ENCODE measurements around the gene CERK. TPM values are rescaled to one million over a fixed set of nuclear protein-coding genes. Genes with fewer than 3 reads are reported as not detected.
"Not testable (repeated sequence)": the region's sequence is repeated elsewhere in the genome, so short reads cannot be mapped to it uniquely, and the experiment has no call there.

Gene CERK
- total RNA-seq, 1 donor from 2014 or later, result 29.5 TPM

DNA sequence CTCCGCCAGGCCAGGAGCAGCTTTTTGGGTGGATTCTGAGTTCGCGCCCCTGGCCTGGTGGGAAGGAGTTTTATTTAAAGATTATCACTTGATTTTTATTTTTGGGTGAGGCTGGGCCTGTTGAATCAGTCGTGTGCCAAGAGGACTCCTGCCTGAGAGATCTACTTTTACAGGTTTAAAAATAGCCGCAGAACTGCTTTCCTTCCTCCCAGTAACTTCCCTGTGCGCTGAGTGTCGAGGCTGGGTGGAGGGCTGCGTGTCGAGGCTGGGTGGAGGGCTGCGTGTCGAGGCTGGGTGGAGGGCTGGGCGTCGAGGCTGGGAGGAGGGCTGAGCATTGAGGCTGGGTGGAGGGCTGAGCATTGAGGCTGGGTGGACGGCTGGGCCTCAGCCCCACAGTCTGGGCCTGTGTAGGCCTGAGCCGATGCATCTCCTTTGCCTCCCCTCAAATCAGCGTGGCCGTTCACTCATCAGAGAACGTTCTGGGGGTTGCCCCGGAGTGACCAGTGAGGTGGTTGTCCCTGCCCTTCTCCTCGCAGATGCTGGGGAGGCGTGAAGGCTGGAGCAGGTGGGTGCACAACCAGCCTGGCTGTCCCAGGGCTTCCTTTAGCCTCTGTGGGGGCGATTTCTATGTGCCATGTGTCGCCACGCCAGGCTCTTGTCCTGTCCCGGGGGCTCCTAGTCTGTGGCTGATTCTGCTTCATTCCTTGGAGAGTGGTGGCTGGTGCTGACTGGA, 87.8 kb downstream of the CERK start:
- TF ChIP-seq, protein P1, sequence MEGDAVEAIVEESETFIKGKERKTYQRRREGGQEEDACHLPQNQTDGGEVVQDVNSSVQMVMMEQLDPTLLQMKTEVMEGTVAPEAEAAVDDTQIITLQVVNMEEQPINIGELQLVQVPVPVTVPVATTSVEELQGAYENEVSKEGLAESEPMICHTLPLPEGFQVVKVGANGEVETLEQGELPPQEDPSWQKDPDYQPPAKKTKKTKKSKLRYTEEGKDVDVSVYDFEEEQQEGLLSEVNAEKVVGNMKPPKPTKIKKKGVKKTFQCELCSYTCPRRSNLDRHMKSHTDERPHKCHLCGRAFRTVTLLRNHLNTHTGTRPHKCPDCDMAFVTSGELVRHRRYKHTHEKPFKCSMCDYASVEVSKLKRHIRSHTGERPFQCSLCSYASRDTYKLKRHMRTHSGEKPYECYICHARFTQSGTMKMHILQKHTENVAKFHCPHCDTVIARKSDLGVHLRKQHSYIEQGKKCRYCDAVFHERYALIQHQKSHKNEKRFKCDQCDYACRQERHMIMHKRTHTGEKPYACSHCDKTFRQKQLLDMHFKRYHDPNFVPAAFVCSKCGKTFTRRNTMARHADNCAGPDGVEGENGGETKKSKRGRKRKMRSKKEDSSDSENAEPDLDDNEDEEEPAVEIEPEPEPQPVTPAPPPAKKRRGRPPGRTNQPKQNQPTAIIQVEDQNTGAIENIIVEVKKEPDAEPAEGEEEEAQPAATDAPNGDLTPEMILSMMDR (IDR thresholded peaks at IDR 0.05; ENCODE audit: insufficient read depth, low read length, severe bottlenecking), result no peak
- no peaks in the 10 kb centered on the region for H3K36me3 ChIP-seq (ENCODE audit: control insufficient read depth, insufficient read depth, low read length)
- FAIRE-seq, result no peak
- no peak for DNase-seq (ENCODE audit: low read depth)
- H3K27me3 ChIP-seq (ENCODE audit: control insufficient read depth, insufficient read depth, low read length), result no peaks in the 10 kb centered on the region
- H3K4me3 ChIP-seq (ENCODE audit: low read depth, low read length), result no peak overlapping the region

DNA sequence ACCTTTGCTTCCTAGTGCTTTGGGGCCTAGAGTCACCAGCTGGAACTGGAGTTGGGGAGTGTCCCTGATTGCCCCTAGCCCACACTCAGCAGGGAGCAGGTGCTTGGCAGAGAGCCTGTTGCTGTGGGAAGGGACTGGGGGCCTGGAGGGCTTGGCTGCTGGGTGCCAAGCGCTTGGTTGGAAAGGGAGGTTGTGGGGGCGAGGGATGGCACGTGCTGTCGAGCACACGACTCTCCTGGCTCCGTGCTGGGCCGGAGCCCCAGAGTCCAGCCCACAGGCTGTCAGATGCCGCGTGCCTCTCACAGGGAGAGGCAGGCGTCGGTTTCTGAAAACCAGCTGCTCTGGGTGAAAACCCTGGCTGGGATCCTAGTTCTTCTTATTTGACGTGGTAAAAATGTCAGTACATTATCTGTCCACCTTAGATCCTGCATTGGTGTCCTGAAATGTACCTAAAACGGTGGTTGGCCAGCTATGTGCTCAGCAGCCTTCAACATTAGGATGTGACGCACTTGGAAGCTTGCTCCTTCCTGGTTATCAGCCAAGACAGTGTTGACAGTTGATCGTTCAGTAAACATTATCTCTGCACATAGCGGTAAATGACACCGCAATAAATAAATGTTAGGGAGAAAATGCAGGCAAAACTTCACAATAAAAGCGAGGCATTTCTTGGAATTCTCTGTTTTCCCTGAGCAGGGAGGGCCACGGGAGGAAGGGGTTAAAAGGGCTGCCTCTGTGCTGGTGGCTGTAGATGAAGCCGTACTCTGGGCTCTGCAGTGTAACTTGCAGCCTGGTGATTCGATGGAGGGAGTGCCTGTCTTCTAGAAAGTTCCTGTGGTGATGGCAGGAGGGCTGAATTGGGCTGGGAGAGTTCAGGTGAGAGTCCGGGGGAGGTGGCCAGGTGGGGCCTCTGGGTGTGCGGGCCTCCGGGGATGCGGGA, 88.6 kb downstream of the CERK start:
- TF ChIP-seq, protein P1 (IDR thresholded peaks at IDR 0.05; ENCODE audit: insufficient read depth, low read length, severe bottlenecking), result no peak
- Histone ChIP-seq H3K27me3 (ENCODE audit: control insufficient read depth, insufficient read depth, low read length) (no peaks in the 10 kb centered on the region), H3K4me3 (ENCODE audit: low read depth, low read length) (no peak overlapping the region), H3K36me3 (ENCODE audit: control insufficient read depth, insufficient read depth, low read length) (no peaks in the 10 kb centered on the region)
- FAIRE-seq, result peak; percentile 18
- DNase-seq (ENCODE audit: low read depth), result peak; percentile 40

DNA sequence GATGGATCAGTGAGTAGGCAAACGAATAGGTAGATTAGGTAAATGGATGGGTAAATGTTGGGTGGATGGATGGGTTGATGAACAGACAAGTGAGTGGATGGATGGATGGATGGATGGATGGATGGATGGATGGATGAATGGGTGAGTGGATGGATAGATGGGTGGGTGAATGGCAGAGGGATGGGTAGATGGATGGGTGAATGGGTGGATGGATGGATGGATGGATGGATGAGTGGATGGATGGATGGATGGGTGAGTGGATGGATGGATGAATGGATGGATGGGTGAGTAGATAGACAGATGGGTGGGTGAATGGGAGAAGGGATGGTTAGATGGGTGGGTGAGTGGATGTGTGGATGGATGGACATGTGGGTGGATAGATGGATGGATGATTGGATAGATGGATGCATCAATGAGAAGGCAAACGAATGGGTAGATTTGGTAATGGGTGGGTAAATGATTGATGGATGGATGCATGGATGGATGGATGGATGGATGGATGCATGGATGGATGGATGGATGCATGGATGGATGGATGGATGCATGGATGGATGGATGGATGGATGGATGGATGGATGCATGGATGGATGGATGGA, 89.7 kb downstream of the CERK start:
- not testable (repeated sequence) for H3K36me3 ChIP-seq (ENCODE audit: control insufficient read depth, insufficient read depth, low read length); DNase-seq (ENCODE audit: low read depth); H3K4me3 ChIP-seq (ENCODE audit: low read depth, low read length); H3K27me3 ChIP-seq (ENCODE audit: control insufficient read depth, insufficient read depth, low read length); FAIRE-seq

DNA sequence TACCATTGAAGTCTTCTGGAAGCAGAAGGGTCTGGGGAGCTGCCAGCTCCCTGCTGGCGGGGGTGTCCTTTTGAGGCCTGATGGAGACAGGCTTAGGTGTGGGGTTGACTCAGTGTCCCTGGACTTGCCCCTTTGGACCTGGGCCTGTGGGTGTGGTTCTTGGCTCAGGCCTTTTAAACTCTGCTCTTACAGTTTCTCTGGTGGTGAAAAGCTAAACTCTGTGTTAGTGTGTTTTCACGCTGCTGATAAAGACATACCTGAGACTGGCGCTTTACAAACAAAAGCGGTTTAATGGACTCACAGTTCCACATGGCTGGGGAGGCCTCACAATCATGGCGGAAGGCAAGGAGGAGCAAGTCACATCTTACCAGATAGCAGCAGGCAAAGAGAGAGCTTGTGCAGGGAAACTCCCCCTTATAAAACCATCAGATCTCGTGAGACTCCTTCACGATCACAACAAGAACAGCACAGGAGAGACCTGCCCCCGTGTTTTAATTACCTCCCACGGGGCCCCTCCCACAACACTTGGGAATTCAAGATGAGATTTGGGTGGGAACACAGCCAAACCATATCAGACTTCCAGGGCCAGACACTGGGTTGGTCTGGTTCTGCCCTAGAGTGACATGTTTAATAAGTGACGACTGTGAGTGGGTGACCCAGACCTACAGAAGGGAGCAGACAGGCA, 91.4 kb downstream of the CERK start:
- TF ChIP-seq, protein P1 (IDR thresholded peaks at IDR 0.05; ENCODE audit: insufficient read depth, low read length, severe bottlenecking), result no peak
- FAIRE-seq (no peak), DNase-seq (ENCODE audit: low read depth) (no peak)
- Histone ChIP-seq H3K4me3 (ENCODE audit: low read depth, low read length) (no peak overlapping the region), H3K27me3 (ENCODE audit: control insufficient read depth, insufficient read depth, low read length) (no peaks in the 10 kb centered on the region), H3K36me3 (ENCODE audit: control insufficient read depth, insufficient read depth, low read length) (no peaks in the 10 kb centered on the region)

DNA sequence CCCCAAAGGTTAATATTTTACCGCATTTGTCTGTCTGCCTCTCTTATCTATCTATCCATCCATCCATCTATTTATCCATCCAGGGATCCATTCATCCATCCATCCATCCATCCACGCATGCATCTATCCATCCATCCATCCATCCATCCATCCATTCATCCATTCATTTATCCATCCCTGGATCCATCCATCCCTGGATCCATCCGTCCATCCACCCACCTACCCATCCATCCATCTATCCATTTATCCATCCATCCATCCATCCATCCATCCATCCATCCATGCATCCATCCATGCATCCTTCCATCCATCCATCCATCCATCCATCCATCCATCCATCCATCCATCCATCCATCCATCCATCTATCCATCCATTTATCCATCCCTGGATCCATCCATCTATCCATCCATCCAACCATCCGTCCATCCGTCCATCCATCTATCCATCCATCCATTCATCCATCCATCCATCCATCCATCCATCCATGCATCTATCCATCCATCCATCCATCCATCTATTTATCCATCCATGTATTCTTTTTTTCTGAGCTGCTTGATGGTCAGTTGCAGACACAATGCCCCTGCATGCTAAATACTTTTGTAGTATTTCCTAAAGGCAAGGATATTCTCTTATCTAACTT, 95.1 kb downstream of the CERK start:
- not testable (repeated sequence) for FAIRE-seq; DNase-seq (ENCODE audit: low read depth); H3K36me3 ChIP-seq (ENCODE audit: control insufficient read depth, insufficient read depth, low read length); H3K4me3 ChIP-seq (ENCODE audit: low read depth, low read length); H3K27me3 ChIP-seq (ENCODE audit: control insufficient read depth, insufficient read depth, low read length)

DNA sequence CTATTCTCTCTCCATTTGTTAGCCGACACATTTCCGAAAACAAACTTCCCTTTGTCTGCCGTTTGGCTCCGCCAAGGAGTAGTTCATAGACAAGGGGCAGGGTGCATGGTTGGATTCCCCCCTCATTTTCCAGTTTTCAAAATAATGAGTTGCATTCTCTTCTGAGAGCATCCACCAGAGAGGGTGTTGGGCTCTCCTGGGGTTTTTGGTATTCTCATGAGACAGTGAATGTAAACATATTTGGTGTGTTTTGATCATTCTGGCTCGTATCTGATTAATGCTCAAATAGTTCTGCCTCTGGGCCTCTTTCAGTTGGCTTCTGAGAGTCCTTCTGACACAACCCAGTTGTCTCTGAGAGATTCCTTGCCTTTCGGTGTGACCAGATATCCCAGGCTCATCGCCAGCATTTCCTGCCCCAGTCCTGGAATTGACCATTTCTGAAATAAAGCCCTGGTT, 96.2 kb downstream of the CERK start:
- H3K4me3 ChIP-seq (ENCODE audit: low read depth, low read length), result no peak overlapping the region
- DNase-seq (ENCODE audit: low read depth) (no peak), FAIRE-seq (no peak)
- TF ChIP-seq, protein P1 (IDR thresholded peaks at IDR 0.05; ENCODE audit: insufficient read depth, low read length, severe bottlenecking), result no peak
- H3K36me3 ChIP-seq (ENCODE audit: control insufficient read depth, insufficient read depth, low read length), result no peaks in the 10 kb centered on the region
- no peaks in the 10 kb centered on the region for H3K27me3 ChIP-seq (ENCODE audit: control insufficient read depth, insufficient read depth, low read length)
